Suppressor macrophage treated with lipopolysaccharide for 1 hour (primary cell): Measurements from ENCODE around the gene ACTL6B.
"Not testable (repeated sequence)": the region's sequence is repeated elsewhere in the genome, so short reads cannot be mapped to it uniquely, and the experiment has no call there.

Experiments used
- DNase-seq, 3 donors: peaks; one replicate each; pipeline ENCODE4 v3.0.0-alpha.2; 2020 to 2022

ACTL6B gene

DNA sequence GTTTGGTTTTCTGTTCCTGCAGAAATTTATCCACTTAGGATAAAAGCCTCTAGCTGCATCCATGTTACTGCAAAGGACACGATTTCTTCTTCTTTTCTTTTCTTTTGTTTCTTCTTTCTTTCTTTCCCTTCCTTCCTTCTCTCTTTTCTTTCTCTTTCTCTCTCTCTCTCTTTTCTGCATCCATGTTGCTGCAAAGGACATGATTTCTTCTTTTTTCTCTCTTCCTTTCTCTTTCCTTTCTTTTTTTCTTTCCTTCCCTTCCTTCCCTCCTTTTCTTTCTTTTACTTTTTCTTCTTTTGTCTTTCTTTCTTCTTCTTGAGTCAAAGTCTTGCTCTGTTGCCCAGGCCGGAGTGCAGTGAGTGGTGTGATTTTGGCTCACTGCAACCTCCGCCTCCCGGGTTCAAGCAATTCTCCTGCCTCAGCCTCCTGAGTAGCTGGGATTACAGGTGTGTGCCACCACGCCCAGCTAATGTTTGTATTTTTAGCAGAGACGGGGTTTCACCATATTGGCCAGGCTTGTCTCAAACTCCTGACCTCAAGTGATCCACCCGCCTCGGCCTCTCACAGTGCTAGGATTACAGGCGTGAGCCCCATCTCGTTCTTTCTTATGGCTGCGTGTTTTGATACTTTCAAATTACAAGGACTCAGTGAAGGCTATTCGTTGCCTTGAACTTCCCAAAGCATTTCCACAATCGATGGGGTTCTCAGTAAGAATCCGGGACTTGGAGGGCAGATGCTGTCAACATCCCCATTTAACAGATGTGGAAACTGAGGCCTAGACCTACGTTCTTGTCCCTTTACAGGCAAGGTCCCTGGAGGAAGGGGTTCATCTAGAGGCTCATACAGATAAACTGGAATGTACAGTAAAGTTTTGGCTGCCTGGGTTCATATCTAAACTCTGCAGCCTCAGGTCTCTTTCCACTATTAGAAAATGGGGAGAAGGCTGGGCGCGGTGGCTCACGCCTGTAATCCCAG is 15.4 kb upstream of the ACTL6B start:
- DNase-seq, result no peak

DNA sequence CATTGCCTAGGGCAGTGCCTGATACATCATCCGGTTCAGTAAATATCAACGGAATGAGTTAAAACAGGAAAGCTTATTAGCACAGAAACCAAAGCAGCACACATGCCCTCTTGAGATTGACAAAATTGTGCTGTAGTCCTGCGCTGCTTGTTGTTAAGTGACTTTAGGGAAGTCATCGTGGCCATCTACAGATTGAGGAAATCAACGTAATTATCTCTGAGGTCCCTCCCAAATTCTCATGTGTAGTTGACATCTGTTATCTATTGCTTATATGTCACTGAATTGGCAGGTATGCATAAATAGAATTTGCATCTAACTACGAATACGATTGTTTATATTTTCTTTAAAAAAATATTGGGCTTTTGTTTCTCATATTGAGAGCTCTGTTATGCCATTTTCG is 13.8 kb upstream of the ACTL6B start:
- DNase-seq, result no peak

DNA sequence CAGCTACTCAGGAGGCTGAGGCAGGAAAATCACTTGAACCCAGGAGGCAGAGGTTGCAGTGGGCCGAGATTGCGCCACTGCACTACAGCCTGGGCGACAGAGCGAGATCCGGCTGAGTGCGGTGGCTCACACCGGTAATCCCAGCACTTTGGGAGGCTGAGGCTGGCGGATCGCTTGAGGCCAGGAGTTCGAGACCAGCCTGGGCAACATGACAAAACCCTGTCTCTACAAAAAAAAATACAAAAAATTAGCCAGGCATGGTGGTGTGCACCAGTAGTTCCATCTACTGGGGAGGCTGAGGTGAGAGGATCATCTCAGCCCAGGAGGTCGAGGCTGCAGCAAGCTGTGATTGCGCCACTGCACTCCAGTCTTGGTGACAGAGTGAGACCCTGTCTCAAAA is 12.9 kb upstream of the ACTL6B start:
- not testable (repeated sequence) for DNase-seq

DNA sequence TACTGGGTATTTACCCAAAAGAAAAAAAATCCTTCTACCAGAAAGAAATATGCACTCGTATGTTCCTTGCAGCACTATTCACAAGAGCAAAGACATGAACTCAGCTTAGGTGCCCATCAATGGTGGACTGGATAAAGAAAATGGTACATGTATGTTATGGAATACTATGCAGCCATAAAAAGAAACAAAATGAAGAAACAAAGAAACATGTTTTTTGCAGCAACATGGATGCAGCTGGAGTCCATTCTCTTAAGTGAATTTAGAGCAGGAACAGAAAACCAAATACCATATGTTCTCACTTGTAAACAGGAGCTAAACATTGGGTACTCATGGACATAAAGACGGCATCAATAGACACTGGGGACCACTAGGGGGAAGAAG is 11.8 kb upstream of the ACTL6B start:
- no peak for DNase-seq

DNA sequence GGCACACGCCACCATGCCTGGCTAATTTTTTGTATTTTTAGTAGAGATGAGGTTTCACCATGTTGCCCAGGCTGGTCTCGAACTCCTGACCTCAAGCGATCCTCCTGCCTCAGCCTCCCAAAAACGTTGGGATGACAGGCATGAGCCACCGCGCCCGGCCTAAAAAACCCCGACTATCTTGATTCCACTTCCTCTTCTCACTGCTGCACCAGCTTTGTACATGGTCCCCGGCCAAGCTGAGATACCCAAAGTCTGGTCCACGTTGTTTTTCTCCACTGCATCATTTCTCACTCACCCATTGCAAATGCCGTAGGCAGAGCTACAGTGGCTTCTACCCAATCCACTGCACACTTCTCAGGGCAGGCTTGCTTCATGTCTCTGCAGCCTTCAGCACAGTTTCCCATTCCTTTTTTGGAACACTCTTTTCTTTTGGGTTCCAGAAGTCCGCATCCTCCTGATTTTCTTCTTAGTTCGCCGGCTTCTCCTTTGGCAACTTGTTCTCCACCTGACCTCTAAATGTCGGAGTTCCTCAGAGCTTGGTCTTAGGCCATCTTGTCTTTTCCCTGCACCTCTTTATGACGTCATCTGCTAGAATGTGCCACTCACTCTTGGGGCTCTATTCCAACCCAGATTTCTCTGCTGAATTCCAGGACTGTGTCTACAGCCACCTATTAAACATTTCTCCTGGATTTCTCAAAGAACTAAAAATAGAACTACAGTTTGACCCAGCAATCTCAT is 11.3 kb upstream of the ACTL6B start:
- no peak for DNase-seq

GRCh38 chr7:100665168-100665726 is 9.0 kb upstream of the ACTL6B start:
- no peak for DNase-seq

- not testable (repeated sequence) for DNase-seq
These were observed 6.0 kb upstream of the ACTL6B start for GRCh38 chr7:100662194-100662776.

DNA sequence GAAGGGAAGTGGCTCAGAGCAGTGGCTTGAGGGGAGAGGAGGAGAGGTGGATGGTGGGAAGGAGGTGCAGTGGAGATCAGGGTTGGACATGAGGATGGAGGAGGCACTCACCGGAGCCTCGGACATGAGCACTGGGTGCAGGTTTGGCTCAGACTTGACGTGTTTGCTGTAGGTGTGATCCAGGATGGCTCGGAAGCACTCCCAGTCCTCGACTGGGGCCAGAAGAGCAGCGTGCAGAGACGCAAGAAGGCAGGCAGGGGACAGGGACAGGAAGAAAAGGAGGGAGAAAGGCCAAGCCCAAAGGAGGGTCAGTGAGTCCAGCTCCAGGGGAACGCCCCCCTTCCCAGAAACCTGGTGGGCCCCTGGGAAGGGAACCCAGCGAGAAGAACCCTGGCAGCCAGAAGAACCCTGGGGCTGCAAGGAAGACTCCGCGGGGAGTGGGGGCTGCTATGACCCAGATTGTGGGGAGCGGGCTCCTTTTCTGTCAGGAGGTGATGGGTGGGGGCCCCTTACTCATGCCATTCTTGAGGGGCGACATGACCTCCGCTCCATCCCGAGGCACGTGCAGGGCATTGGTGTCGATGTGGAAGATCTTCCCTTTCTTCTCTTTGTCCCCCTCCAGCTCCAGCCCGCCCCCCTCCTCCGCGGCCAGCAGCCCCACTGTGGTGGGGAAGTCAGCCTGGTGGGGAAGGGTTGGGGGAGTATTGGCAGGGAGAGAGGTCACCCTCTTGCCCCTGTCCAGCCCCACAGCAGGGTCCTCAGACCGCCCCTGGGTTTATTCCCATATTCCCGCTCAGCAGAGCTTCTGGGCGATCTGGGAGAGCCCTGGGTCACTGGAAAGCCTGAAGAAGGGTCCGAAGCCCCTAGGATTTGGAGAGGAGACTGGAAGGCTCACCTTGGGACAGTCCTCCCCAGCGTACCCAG is 1.1 kb downstream of the ACTL6B start:
- DNase-seq, result no peak

DNA sequence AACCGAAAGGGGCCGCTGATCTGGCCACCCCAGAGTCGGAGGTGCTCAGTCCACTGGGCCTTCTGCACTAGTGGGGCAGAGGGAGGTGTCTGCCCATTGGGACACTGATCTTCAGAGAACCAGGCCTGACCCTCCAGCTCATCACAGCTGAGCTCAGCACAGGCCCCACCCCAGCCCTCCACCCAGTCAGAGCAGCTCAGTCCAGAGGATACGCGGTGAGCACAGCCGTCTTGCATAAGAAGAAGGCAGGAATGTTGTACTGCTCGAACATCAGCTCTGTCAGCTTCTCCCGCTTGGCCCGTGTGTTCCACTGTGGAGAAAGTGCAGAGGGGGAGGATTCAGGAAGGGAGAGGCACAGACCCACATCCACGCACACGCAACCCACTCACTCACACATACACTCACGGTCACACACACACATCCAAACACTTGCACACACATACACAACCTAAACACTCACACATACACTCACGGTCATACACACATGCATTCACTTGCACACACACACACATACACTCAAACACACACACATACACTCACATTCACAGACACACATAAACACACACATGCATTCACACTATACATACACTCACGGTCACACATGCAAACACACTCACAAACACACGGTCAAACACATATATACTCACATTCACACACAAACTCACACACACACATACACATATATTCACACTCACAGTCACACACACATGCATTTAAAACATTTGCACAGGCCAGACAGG is 6.3 kb downstream of the ACTL6B start:
- no peak for DNase-seq

- peak in 1 of 3 donors; percentile 13 for DNase-seq
These were observed 13.7 kb downstream of the ACTL6B start for GRCh38 chr7:100642534-100642907.

GRCh38 chr7:100641860-100642533 is 14.3 kb downstream of the ACTL6B start:
- no peak for DNase-seq

- DNase-seq, result no peak
These were observed 14.8 kb downstream of the ACTL6B start, which contains the start of gene TFR2 for GRCh38 chr7:100641463-100641859. TSS of gene TFR2 (minus strand) at chr7:100641552. CDS start at chr7:100641509, 43 bp downstream.

DNA sequence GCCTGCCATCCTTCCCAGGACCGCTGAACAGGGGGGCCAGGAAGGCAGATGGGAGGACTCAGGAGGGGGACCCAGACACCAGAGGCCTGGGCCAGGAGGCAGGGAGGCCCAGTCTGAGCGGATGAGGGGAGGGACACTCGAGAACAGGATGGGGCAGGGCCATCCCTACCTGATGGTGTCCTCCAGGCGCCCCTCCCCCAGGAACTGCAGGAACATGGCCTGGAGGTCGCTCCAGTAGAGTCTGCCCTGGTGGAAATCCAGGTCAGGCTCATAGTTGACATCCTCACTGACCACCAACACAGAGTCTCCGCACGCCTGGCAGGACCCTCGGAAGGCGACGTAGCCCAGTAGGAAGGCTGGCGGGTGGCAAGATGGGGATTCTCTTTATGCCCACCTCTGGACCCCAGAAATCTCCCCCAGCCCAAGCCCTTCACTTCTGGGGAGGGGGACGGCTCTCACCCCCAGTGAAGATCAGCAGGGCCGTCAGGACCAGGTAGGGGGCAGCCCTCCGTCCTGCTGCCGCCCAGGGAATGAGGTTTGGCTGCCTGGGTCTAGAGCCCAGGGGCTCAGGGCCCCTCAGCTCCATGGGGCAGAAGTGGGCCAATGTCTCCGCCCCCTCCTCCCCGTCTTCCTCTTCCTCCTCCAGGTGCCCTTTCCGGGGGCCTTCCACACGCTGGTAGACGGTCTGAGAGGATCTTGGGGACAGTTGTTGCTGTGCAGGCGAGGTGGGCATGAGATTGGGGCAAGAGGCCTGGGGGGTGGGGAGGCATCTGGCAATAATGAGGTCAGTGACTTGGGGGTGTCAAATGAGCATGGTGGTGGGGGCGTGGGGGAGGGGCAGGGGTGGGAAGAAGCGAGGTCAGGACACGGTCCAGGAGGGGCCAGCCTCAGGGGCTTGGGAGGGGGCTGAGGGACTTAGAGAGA is 15.5 kb downstream of the ACTL6B start:
- DNase-seq, result no peak

DNA sequence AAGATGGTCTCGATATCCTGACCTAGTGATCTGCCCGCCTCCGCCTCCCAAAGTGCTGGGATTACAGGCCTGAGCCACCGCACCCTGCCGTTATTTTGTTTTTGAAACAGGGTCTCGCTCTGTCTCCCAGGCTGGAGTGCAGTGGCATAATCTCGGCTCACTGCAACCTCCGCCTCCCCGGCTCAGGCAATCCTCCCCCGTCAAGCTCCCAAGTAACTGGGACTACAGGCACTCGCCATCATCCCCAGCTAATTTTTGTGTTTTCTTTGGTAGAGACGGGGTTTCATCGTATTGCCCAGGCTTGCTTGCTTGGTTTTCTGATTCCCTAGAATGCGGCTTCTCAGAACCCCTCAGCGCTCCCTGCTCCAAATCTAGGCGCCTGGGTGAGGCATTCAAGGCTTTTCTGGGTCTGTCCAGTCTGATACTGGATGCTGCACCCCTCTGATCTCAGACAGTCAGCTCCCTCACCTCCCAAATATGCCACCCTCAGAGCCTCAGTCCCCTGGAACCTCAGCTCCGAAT is 16.2 kb downstream of the ACTL6B start:
- DNase-seq, result no peak

GRCh38 chr7:100632951-100633717 is 23.1 kb downstream of the ACTL6B start:
- peak; percentile 62 to 79 (median 71) for DNase-seq

GRCh38 chr7:100630066-100630465 is 26.2 kb downstream of the ACTL6B start:
- no peak for DNase-seq

DNA sequence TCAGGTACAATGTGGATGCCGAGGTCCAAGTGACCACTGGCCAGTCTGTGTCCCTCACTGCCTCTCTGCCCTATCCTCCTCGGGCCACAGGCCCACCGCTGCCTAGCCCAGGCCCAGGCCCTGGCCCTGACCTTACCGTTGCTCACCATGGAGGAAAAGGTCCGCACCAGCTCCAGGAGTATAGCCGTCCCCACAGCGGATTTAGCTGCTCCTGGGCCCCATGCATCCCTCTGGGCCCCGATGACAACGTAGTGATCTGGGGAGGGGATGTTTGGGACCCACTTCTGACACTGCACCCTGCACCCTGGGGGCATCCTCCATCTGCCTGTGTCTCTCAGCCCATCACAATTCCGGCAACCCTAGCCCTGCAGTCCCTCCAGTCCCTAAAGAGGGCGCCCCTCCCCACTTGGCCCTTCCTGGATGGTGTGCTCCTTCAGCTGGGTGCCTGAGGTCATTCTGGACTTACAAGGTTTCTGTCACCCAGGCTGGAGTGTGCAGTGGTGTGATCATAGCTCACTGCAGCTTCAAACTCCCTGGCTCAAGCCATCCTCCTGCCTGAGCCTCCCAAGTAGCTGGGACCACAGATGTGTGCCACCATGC is 27.0 kb downstream of the ACTL6B start:
- DNase-seq, result peak; percentile 60 to 76 (median 60)

DNA sequence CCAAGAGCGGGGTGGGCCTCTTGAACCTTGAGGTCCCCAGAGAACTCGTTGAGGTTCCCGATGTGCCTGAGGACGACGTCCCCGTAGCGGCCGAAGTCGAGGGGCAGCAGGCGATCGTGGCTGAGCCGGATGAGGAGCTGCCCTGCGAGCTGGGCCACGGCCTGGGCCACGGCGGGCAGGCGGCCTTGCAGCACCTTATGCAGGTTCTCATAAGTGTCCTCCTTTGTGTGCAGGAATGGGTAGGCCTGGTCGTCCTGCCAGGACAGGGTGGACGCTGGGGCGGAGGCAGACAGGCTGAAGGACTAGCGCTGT is 29.1 kb downstream of the ACTL6B start:
- DNase-seq, result no peak
